Measurements from ENCODE around the gene TGFB2. TPM values are rescaled to one million over a fixed set of nuclear protein-coding genes. Genes with fewer than 3 reads are reported as not detected.

The TGFB2 gene
- total and polyA plus RNA-seq, 2 experiments from 2014 or later, result 0.31 to 1.4 TPM

GRCh38 chr1:218299416-218299815, 45.7 kb upstream of the TGFB2 start:
- Histone ChIP-seq H3K79me2 (replicated peaks; ENCODE audit: insufficient read depth) (peaks cover 86% of the 10 kb centered on the region), H3K27ac (ENCODE audit: low read depth) (peak overlapping the region; percentile 93), H3K36me3 (ENCODE audit: insufficient read depth) (no peaks in the 10 kb centered on the region), H2AFZ (no peak overlapping the region), H3K27me3 (ENCODE audit: insufficient read depth) (no peaks in the 10 kb centered on the region), H3K4me1 (ENCODE audit: insufficient read depth) (peaks cover 94% of the 10 kb centered on the region), H3K4me2 (peak overlapping the region; percentile 8; the same call in 1 of the 2 replicates), H3K4me3 (no peak overlapping the region), H4K20me1 (replicated peaks; ENCODE audit: insufficient read depth) (no peaks in the 10 kb centered on the region), H3K9me2 (ENCODE audit: insufficient read depth) (no peaks in the 10 kb centered on the region), H3F3A (replicated peaks; ENCODE audit: low read depth) (no peaks in the 10 kb centered on the region; the same call in 1 of the 2 replicates)
- Mint-ChIP-seq H3K9me3 (no peaks in the 10 kb centered on the region), H3K36me3 (ENCODE audit: low read depth) (peaks cover 13% of the 10 kb centered on the region; the same call in 2 of the 3 replicates), H3K4me3 (no peak overlapping the region), H3K4me1 (peaks cover 84% of the 10 kb centered on the region), H3K27ac (peak overlapping the region; percentile 93), H3K27me3 (ENCODE audit: insufficient read depth, low read depth, poor library complexity) (no peaks in the 10 kb centered on the region)
- DNase-seq (ENCODE audit: low spot score) (peak; percentile 46), ATAC-seq (no peak; the same call in 2 of the 3 replicates)
- TF ChIP-seq EZH2phosphoT487 (IDR thresholded peaks at IDR 0.05; ENCODE audit: unreplicated experiment) (no peak), CTCF (conservative IDR thresholded peaks at IDR 0.05; ENCODE audit: low read depth in 2 of 2) (peak; percentile 55 to 64)

DNA sequence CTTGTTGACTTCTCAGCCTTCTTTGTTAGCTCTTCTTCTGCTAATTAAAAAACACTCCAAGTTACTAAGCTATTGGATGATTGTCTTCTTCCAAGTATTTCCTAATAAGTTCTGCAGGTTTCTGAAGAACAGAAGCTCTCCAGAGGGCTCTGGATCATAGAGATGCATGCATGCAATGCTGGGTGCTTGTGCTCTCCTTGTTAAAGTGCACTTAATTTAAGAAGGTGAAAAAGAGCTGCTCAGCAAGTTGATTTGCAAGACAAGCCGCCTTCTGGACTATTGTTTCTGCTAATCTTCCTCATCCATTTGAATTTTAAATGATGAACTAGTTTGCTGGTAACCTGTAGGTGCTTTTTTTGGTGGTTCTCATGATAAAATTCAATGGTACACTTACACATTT, 43.9 kb upstream of the TGFB2 start:
- peak; percentile 85 for ATAC-seq
- no peaks in the 10 kb centered on the region for H3K9me2 ChIP-seq (ENCODE audit: insufficient read depth)
- peak overlapping the region; percentile 93 for H3K27ac ChIP-seq (ENCODE audit: low read depth)
- peak; percentile 55 for DNase-seq (ENCODE audit: low spot score)
- H3K4me2 ChIP-seq, result peak overlapping the region; percentile 71
- H2AFZ ChIP-seq, result no peak overlapping the region
- peaks cover 22% of the 10 kb centered on the region; the same call in 2 of the 3 replicates for H3K36me3 Mint-ChIP-seq (ENCODE audit: low read depth)
- H3K27ac Mint-ChIP-seq, result peak overlapping the region; percentile 93
- no peaks in the 10 kb centered on the region for H3K9me3 Mint-ChIP-seq
- H3K27me3 Mint-ChIP-seq (ENCODE audit: insufficient read depth, low read depth, poor library complexity), result no peaks in the 10 kb centered on the region
- no peaks in the 10 kb centered on the region; the same call in 1 of the 2 replicates for H3F3A ChIP-seq (replicated peaks; ENCODE audit: low read depth)
- no peaks in the 10 kb centered on the region for H4K20me1 ChIP-seq (replicated peaks; ENCODE audit: insufficient read depth)
- H3K79me2 ChIP-seq (replicated peaks; ENCODE audit: insufficient read depth), result peaks cover 85% of the 10 kb centered on the region
- H3K4me1 ChIP-seq (ENCODE audit: insufficient read depth), result peaks cover 81% of the 10 kb centered on the region
- peaks cover 84% of the 10 kb centered on the region for H3K4me1 Mint-ChIP-seq
- peak overlapping the region; percentile 33 for H3K4me3 ChIP-seq
- TF ChIP-seq STAT1 (IDR thresholded peaks at IDR 0.05; ENCODE audit: unreplicated experiment), result no peak
- TF ChIP-seq NANOG (IDR thresholded peaks at IDR 0.05; ENCODE audit: borderline replicate concordance), result peak; percentile 69
- peak; percentile 100 for TF ChIP-seq ZNF462 (CRISPR knock-in tag; IDR thresholded peaks at IDR 0.05)
- TF ChIP-seq EZH2phosphoT487 (IDR thresholded peaks at IDR 0.05; ENCODE audit: unreplicated experiment), result no peak
- no peak for TF ChIP-seq ZNF331 (CRISPR knock-in tag; IDR thresholded peaks at IDR 0.05; ENCODE audit: low read depth)
- H3K4me3 Mint-ChIP-seq, result peak overlapping the region; percentile 47; the same call in 2 of the 3 replicates
- H3K27me3 ChIP-seq (ENCODE audit: insufficient read depth), result no peaks in the 10 kb centered on the region
- H3K36me3 ChIP-seq (ENCODE audit: insufficient read depth), result no peaks in the 10 kb centered on the region

Measured in GM23338 (cell line).